H1 (cell line): ENCODE results near the gene PROSER3. TPM values are rescaled to one million over a fixed set of nuclear protein-coding genes. Genes with fewer than 3 reads are reported as not detected.

Source experiments
- CTCF ChIA-PET: fragments of 300-600 bp; sonication (Branson Sonifier 250); formaldehyde crosslinking; loops from one replicate; lab custom pipeline; 2021; ENCODE audit not compliant: partially characterized antibody; lab: Charles Lee
- POLR2A ChIA-PET: fragments of 300-600 bp; sonication (Branson Sonifier 250); formaldehyde crosslinking; loops from one replicate; lab custom pipeline; 2021; ENCODE audit warnings: inconsistent platforms; ENCODE audit not compliant: partially characterized antibody; lab: Charles Lee
- DNase-seq, 2 experiments: peaks; one replicate each; pipeline versions ENCODE4 v3.0.0 to v3.0.0-alpha.2; 2010 to 2022; ENCODE audit warnings: low spot score in 2 of 2, low read depth in 1 of 2, mixed read lengths in 1 of 2
- FAIRE-seq: peaks from 2 replicates; lab custom pipeline; 2011; peaks lifted over from hg19 to GRCh38; lab: Jason Lieb, UNC
- H2AFZ ChIP-seq: 2 replicates; pipeline ENCODE4 v1.8.1; 2012; ENCODE audit warnings: low read length, inconsistent platforms
- H2AK5ac ChIP-seq: 2 replicates; pipeline ENCODE4 v1.6.1; 2013; ENCODE audit warnings: low read depth, low read length
- H2BK120ac ChIP-seq: replicated peaks from 2 replicates; pipeline ENCODE3; 2013; ENCODE audit warnings: low read depth, low read length, inconsistent platforms
- H2BK12ac ChIP-seq: 2 replicates; pipeline ENCODE4 v1.6.1; 2013; ENCODE audit warnings: low read depth, low read length
- H2BK15ac ChIP-seq: 2 replicates; pipeline ENCODE4 v1.6.1; 2013; ENCODE audit warnings: low read length
- H2BK20ac ChIP-seq: 2 replicates; pipeline ENCODE4 v1.6.1; 2013; ENCODE audit warnings: low read length
- H2BK5ac ChIP-seq: 2 replicates; pipeline ENCODE4 v1.6.1; 2013; ENCODE audit warnings: low read depth, low read length
- H3K14ac ChIP-seq: 2 replicates; pipeline ENCODE4 v1.6.1; 2013; ENCODE audit warnings: inconsistent platforms; ENCODE audit not compliant: insufficient read length
- H3K18ac ChIP-seq: 2 replicates; pipeline ENCODE4 v1.6.1; 2013; ENCODE audit warnings: low read length; ENCODE audit errors: extremely low read depth
- H3K23ac ChIP-seq: 2 replicates; pipeline ENCODE4 v1.6.1; 2013; ENCODE audit warnings: inconsistent platforms; ENCODE audit not compliant: insufficient read length
- H3K23me2 ChIP-seq: 2 replicates; pipeline ENCODE4 v1.6.1; 2013; ENCODE audit warnings: low read depth, low read length
- H3K27ac ChIP-seq: 2 replicates; pipeline ENCODE4 v1.6.1; 2011; ENCODE audit warnings: low read depth, low read length, inconsistent platforms
- H3K27me3 ChIP-seq, 4 experiments: replicated peaks in 1 of 4; 1 replicate in 1 of 4; 2 replicates in 3 of 4; pipeline versions ENCODE4 v1.6.1 to v1.8.1; 2011 to 2013; ENCODE audit warnings: low read length in 3 of 4, mild to moderate bottlenecking in 3 of 4, inconsistent platforms in 2 of 4, mixed read lengths in 2 of 4, moderate library complexity in 1 of 4; ENCODE audit not compliant: control insufficient read depth in 3 of 4, insufficient read depth in 3 of 4; ENCODE audit errors: extremely low read depth in 1 of 4
- H3K36me3 ChIP-seq, 4 experiments: 2 replicates each; pipeline versions ENCODE4 v1.6.1 to v1.8.1; 2011 to 2013; ENCODE audit warnings: mild to moderate bottlenecking in 4 of 4, low read length in 3 of 4, moderate library complexity in 2 of 4, control low read depth in 1 of 4, inconsistent platforms in 1 of 4; ENCODE audit not compliant: insufficient read depth in 4 of 4, control insufficient read depth in 2 of 4
- H3K4ac ChIP-seq: replicated peaks from 2 replicates; pipeline ENCODE3; 2013; ENCODE audit warnings: low read length, low read depth, mixed read lengths, inconsistent platforms; ENCODE audit not compliant: insufficient read length
- H3K4me1 ChIP-seq, 4 experiments: replicated peaks in 1 of 4; 1 replicate in 1 of 4; 2 replicates in 3 of 4; pipeline versions ENCODE4 v1.6.1 to v1.8.1; 2011 to 2013; ENCODE audit warnings: low read length in 3 of 4, inconsistent platforms in 2 of 4, mixed read lengths in 1 of 4; ENCODE audit not compliant: insufficient read depth in 4 of 4, control insufficient read depth in 3 of 4
- H3K4me2 ChIP-seq, 2 experiments: 2 replicates each; pipeline versions ENCODE4 v1.6.1 to v1.8.1; 2011 to 2013; ENCODE audit warnings: low read depth in 2 of 2, low read length in 2 of 2, control low read depth in 1 of 2, inconsistent platforms in 1 of 2, mild to moderate bottlenecking in 1 of 2; ENCODE audit not compliant: insufficient read depth in 1 of 2
- H3K4me3 ChIP-seq, 4 experiments: fragments of 200-600, 300-600 bp in 1 of 4; sonication (generic), shearing (Covaris generic), sonication (Bioruptor Twin) in 1 of 4; 2 replicates each; pipeline versions ENCODE4 v1.5.1 to v1.8.1; 2011 to 2016; ENCODE audit warnings: low read length in 4 of 4, low read depth in 3 of 4, control low read depth in 2 of 4, inconsistent platforms in 2 of 4, mild to moderate bottlenecking in 2 of 4, mixed read lengths in 1 of 4, moderate library complexity in 1 of 4; ENCODE audit not compliant: insufficient read depth in 2 of 4; ENCODE audit errors: extremely low read depth in 1 of 4
- H3K56ac ChIP-seq: replicated peaks from 2 replicates; pipeline ENCODE3; 2013; ENCODE audit warnings: low read depth, mild to moderate bottlenecking, mixed read lengths, low read length, inconsistent platforms; ENCODE audit not compliant: insufficient read length
- H3K79me1 ChIP-seq: 2 replicates; pipeline ENCODE4 v1.6.1; 2013; ENCODE audit warnings: low read depth, low read length, control low read depth
- H3K79me2 ChIP-seq, 2 experiments: 2 replicates each; pipeline versions ENCODE4 v1.6.1 to v1.8.1; 2012 to 2013; ENCODE audit warnings: low read length in 2 of 2, mild to moderate bottlenecking in 2 of 2, inconsistent platforms in 1 of 2; ENCODE audit not compliant: insufficient read depth in 2 of 2, control insufficient read depth in 1 of 2
- H3K9ac ChIP-seq, 4 experiments: replicated peaks in 1 of 4; 1 replicate in 1 of 4; 2 replicates in 3 of 4; pipeline versions ENCODE4 v1.6.1 to v1.8.1; 2011 to 2013; ENCODE audit warnings: low read depth in 3 of 4, low read length in 3 of 4, control low read depth in 2 of 4, mild to moderate bottlenecking in 2 of 4, moderate library complexity in 2 of 4, inconsistent platforms in 1 of 4; ENCODE audit errors: extremely low read depth in 1 of 4
- H3K9me3 ChIP-seq, 2 experiments: 2 replicates each; pipeline versions ENCODE4 v1.6.1 to v1.8.1; 2012 to 2013; ENCODE audit warnings: mild to moderate bottlenecking in 2 of 2, moderate library complexity in 2 of 2, control low read depth in 1 of 2, inconsistent platforms in 1 of 2, low read depth in 1 of 2, low read length in 1 of 2, mixed read lengths in 1 of 2; ENCODE audit not compliant: insufficient read depth in 2 of 2
- H4K20me1 ChIP-seq, 2 experiments: replicated peaks in 1 of 2; 2 replicates each; pipeline versions ENCODE3 to v1.8.1; 2011 to 2013; ENCODE audit warnings: inconsistent platforms in 2 of 2, low read length in 2 of 2, mild to moderate bottlenecking in 1 of 2; ENCODE audit not compliant: insufficient read depth in 2 of 2, control insufficient read depth in 1 of 2
- H4K5ac ChIP-seq: 2 replicates; pipeline ENCODE4 v1.6.1; 2013; ENCODE audit warnings: low read length, low read depth, mixed read lengths, inconsistent platforms; ENCODE audit not compliant: insufficient read length
- H4K8ac ChIP-seq: 2 replicates; pipeline ENCODE4 v1.8.0; 2013; ENCODE audit warnings: mild to moderate bottlenecking, moderate library complexity, low read length, inconsistent platforms; ENCODE audit not compliant: insufficient read depth; ENCODE audit errors: extremely low read depth
- H4K91ac ChIP-seq: replicated peaks from 2 replicates; pipeline ENCODE3; 2013; ENCODE audit warnings: low read length, mixed read lengths, inconsistent platforms; ENCODE audit not compliant: insufficient read length
- BCL11A ChIP-seq, 2 experiments: IDR thresholded peaks; one replicate each; pipeline ENCODE4 v1.6.1; 2011; ENCODE audit warnings: low read depth in 2 of 2, low read length in 2 of 2, mild to moderate bottlenecking in 2 of 2
- CBX8 ChIP-seq: fragments of 300-800, 300-1000 bp; sonication (generic); IDR thresholded peaks from 2 replicates; pipeline ENCODE4 v1.7.1; 2016; ENCODE audit warnings: low read depth, low read length, borderline replicate concordance
- FOSL1 ChIP-seq: IDR thresholded peaks from 2 replicates; pipeline ENCODE4 v1.6.1; 2011; ENCODE audit warnings: mild to moderate bottlenecking, low read depth, low read length, moderate library complexity; ENCODE audit not compliant: insufficient read depth
- KDM5A ChIP-seq: fragments of 200-600 bp; IDR thresholded peaks from 2 replicates; pipeline ENCODE4 v1.7.1; 2012; ENCODE audit warnings: mild to moderate bottlenecking, low read length, inconsistent platforms, mixed read lengths
- RAD21 ChIP-seq, 2 experiments: IDR thresholded peaks in 1 of 2; conservative IDR thresholded peaks in 1 of 2; 2 replicates each; pipeline ENCODE4 v1.6.1; 2011; ENCODE audit warnings: low read depth in 2 of 2, low read length in 2 of 2, improper control_type of control experiment in 1 of 2, inconsistent platforms in 1 of 2, mild to moderate bottlenecking in 1 of 2, moderate library complexity in 1 of 2
- SP1 ChIP-seq: IDR thresholded peaks from 2 replicates; pipeline ENCODE4 v1.6.1; 2011; ENCODE audit warnings: low read depth, low read length
- SP4 ChIP-seq: IDR thresholded peaks from 2 replicates; pipeline ENCODE4 v1.6.1; 2012; ENCODE audit warnings: low read length, inconsistent platforms
- SRF ChIP-seq: IDR thresholded peaks from 2 replicates; pipeline ENCODE4 v1.6.1; 2011; ENCODE audit warnings: mild to moderate bottlenecking, low read depth, low read length, moderate library complexity
- TBP ChIP-seq: IDR thresholded peaks from 2 replicates; pipeline ENCODE4 v1.6.1; 2011; ENCODE audit warnings: low read depth, low read length, improper control_type of control experiment
- TCF12 ChIP-seq: IDR thresholded peaks from 2 replicates; pipeline ENCODE4 v1.6.1; 2011; ENCODE audit warnings: low read depth, mild to moderate bottlenecking, low read length
- WGBS, 2 experiments: shearing (Covaris generic) in 1 of 2; methylation state at CpG; one replicate each; pipeline versions ENCODE4 v1.1.6 to v1.1.7; 2013 to 2015; ENCODE audit warnings: low lambda C conversion rate in 2 of 2, mixed read lengths in 2 of 2, inconsistent platforms in 1 of 2, low coverage in 1 of 2, missing lambda C conversion rate in 1 of 2; ENCODE audit not compliant: insufficient replicate concordance in 2 of 2, insufficient coverage in 1 of 2, insufficient read length in 1 of 2; ENCODE audit errors: extremely low coverage in 1 of 2, missing lambda C conversion rate in 1 of 2; 5-methylcytosine and 5-hydroxymethylcytosine counted together
- polyA plus RNA-seq, 7 experiments: library from polyadenylated mRNA; depleted of rRNA in 3 of 7; stranded (reverse) in 5 of 7; unstranded in 2 of 7; fragments of >200 nt in 5 of 7; fragments of 200-250 nt in 2 of 7; gene quantifications; 1 replicate in 5 of 7; 2 replicates in 1 of 7; 4 replicates in 1 of 7; pipeline versions ENCODE4 v1.2.1 to v1.2.3, GENCODE V29; 2011 to 2013; ENCODE audit warnings: missing spikeins in 2 of 7, mixed read lengths in 2 of 7
- total RNA-seq: library from RNA; stranded (reverse); fragmentation: NEBNext Ultra II Directional; extraction: Animal tissue kit (Norgen Biotek cat#: 25700); gene quantifications from 2 replicates; pipeline ENCODE4 v1.2.1, GENCODE V29; 2021
- TF ChIP-seq, protein P1 (sequence below): IDR thresholded peaks from 2 replicates; pipeline ENCODE4 v1.6.1; 2011; ENCODE audit warnings: low read depth, mild to moderate bottlenecking, low read length; ENCODE audit not compliant: insufficient read depth

The PROSER3 gene
- total and polyA plus RNA-seq, 2 of the 8 experiments (the other 6 are each of a cell fraction or from before 2014, with no cell fraction given): 17.8 to 28.9 TPM

DNA sequence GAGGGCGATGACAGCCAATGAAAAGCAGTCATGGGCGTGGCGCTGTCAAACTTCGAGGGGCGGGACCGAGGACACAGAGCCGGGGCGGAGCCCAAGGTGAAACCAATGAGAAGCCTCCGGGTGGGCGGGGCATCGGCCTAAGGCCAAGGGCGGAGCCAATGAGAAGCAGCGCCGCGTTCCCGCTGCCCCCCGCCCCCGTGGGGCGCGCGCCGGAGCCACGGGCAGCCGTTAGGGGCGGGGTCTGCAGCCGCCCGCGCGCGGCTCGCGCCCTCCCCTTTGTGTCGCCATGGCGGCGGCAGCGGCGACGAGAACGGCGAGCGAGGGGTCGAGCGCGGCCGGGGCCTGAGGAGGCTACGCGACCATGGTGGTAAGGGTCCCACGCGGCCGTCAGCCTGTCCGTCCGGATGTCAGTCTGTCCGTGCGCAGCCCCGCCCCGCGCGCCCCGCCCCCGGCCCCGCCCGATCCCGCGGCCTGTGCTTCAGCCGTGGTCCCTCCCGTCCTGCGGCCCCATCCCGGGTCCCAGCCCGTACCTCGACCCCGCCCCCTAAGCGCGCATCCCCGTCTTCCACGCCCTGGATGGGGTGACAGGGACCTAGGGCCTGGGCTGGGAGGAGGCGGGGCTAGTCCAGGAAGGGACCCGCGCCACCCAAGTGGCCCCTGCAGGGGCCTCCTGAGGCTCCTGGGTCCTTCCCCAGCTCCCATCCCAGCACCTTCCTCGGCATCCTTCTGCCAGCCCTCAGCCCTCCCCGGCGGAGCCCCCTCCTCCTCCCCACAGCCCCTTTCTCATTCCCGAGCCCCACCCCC lies 17.5 kb downstream of the PROSER3 start, which contains the start of gene ARHGAP33:
ARHGAP33 (plus strand) TSS at position 267 of the 804 bp plus-strand sequence; CDS start at position 362, 95 bp downstream.
- peaks cover 0 to 21% (median 17%) of the 10 kb centered on the region in 4 experiments; a peak in 6 of 7 replicates for H3K4me1 ChIP-seq
- H2BK20ac ChIP-seq: no peak within 1 kb of the TSS
- H2AFZ ChIP-seq: no peak within 1 kb of the TSS; the same call in 1 of the 2 replicates
- H3K4ac ChIP-seq: peak within 1 kb of the TSS; percentile 19
- 0 out of 2 replicates have a peak within 1 kb of the TSS, but pooled peaks have one; percentile 55 for H2BK5ac ChIP-seq
- no peak within 1 kb of the TSS for H3K27ac ChIP-seq
- no peaks in the 10 kb centered on the region; the same call in 1 of the 2 replicates for H3K79me1 ChIP-seq
- no peak within 1 kb of the TSS for H2AK5ac ChIP-seq
- peaks cover 0 to 1% of the 10 kb centered on the region in 2 experiments for H4K20me1 ChIP-seq
- WGBS, 2 experiments: 2% methylated on average over 35 of the region's 82 CpGs; no CpG with 5 or more reads in 1 of the 2 experiments
- H3K36me3 ChIP-seq: no peaks in the 10 kb centered on the region
- no peak within 1 kb of the TSS for H2BK120ac ChIP-seq
- no peak within 1 kb of the TSS for H3K23ac ChIP-seq
- H3K4me2 ChIP-seq: peak within 1 kb of the TSS; percentile 63 to 82
- H2BK15ac ChIP-seq: peak within 1 kb of the TSS; percentile 96; the same call in 1 of the 2 replicates
- no peak within 1 kb of the TSS for H3K56ac ChIP-seq
- no peaks in the 10 kb centered on the region for H3K79me2 ChIP-seq
- DNase-seq (peak; percentile 87 to 100), FAIRE-seq (peak; percentile 62)
- H3K9me3 ChIP-seq: no peaks in the 10 kb centered on the region
- H4K91ac ChIP-seq: no peak within 1 kb of the TSS
- POLR2A ChIA-PET: interaction anchor here (0.7 to 3.1 kb wide), 4 partner anchors 8 to 30 kb away, joined by 3 to 11 read pairs (median 6); partner anchors contain the start of genes LIN37, PSENEN and U2AF1L4
- peak within 1 kb of the TSS; percentile 0; the same call in 1 of the 2 replicates for H2BK12ac ChIP-seq
- no peak within 1 kb of the TSS for H4K8ac ChIP-seq
- no peak within 1 kb of the TSS for H4K5ac ChIP-seq
- no peak within 1 kb of the TSS for H3K14ac ChIP-seq
- peaks cover 4% of the 10 kb centered on the region; the same call in 1 of the 2 replicates for H3K23me2 ChIP-seq
- H3K9ac ChIP-seq: no peak within 1 kb of the TSS
- H3K18ac ChIP-seq: no peak within 1 kb of the TSS; the same call in 1 of the 2 replicates
- peaks cover 0 to 9% (median 7%) of the 10 kb centered on the region in 4 experiments; a peak in 3 of 7 replicates for H3K27me3 ChIP-seq
- CTCF ChIA-PET: interaction anchor here (1.3 kb wide), 1 partner anchor 31 kb away, joined by 4 read pairs; no protein-coding TSS in a partner anchor
- H3K4me3 ChIP-seq: peak within 1 kb of the TSS; percentile 57 to 83 (median 68)
- peak; percentile 87; the same call in 1 of the 2 replicates for TF ChIP-seq SP1
- no peak for TF ChIP-seq TBP
- TF ChIP-seq KDM5A: no peak
- no peak for TF ChIP-seq BCL11A (IDR thresholded peaks at IDR 0.05; ENCODE audit: low read depth in 2 of 2, low read length in 2 of 2)
- no peak for TF ChIP-seq RAD21 (IDR thresholded peaks at IDR 0.05 in 1 of 2, conservative IDR thresholded peaks at IDR 0.05 in 1 of 2; ENCODE audit: low read depth in 2 of 2, low read length in 2 of 2)
- no peak for TF ChIP-seq CBX8
- no peak for TF ChIP-seq SRF
- no peak for TF ChIP-seq FOSL1
- TF ChIP-seq, protein P1, sequence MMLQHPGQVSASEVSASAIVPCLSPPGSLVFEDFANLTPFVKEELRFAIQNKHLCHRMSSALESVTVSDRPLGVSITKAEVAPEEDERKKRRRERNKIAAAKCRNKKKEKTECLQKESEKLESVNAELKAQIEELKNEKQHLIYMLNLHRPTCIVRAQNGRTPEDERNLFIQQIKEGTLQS: no peak
- no peak for TF ChIP-seq SP4
- no peak for TF ChIP-seq TCF12
